Measurements from ENCODE around the gene CLUH. TPM values are rescaled to one million over a fixed set of nuclear protein-coding genes. Genes with fewer than 3 reads are reported as not detected.
A peak's percentile ranks its signal among the peaks of the same experiment; 100 is the strongest.

CLUH gene
- total RNA-seq, 1 donor from 2014 or later, result 36.0 TPM

- peak; percentile 74 for DNase-seq (ENCODE audit: low spot score)
- H3K4me3 Mint-ChIP-seq (ENCODE audit: unreplicated experiment), result no peak overlapping the region
- TF ChIP-seq CTCF (IDR thresholded peaks at IDR 0.05), result no peak
- H3K9me3 Mint-ChIP-seq (ENCODE audit: low read depth), result no peaks in the 10 kb centered on the region
- peaks cover 1% of the 10 kb centered on the region for H3K36me3 Mint-ChIP-seq (ENCODE audit: low read depth)
- peaks cover 30% of the 10 kb centered on the region for H3K4me1 Mint-ChIP-seq (ENCODE audit: low read depth)
- no peak overlapping the region for H3K27ac Mint-ChIP-seq (ENCODE audit: unreplicated experiment)
- no peaks in the 10 kb centered on the region for H3K27me3 Mint-ChIP-seq (ENCODE audit: low read depth)
These were observed 6.3 kb downstream of the CLUH start for GRCh38 chr17:2705263-2705662.

- TF ChIP-seq CTCF (IDR thresholded peaks at IDR 0.05), result no peak
- peak; percentile 36 for DNase-seq (ENCODE audit: low spot score)
These were observed 6.7 kb downstream of the CLUH start for GRCh38 chr17:2704890-2705248.

GRCh38 chr17:2704031-2704889, 7.3 kb downstream of the CLUH start:
- H3K27me3 Mint-ChIP-seq (ENCODE audit: low read depth), result no peaks in the 10 kb centered on the region

More at GRCh38 chr17:2704890-2705248, 6.7 kb downstream of the CLUH start:
- peaks cover 26% of the 10 kb centered on the region for H3K4me1 Mint-ChIP-seq (ENCODE audit: low read depth)
- H3K36me3 Mint-ChIP-seq (ENCODE audit: low read depth), result peaks cover 1% of the 10 kb centered on the region
- no peaks in the 10 kb centered on the region for H3K27me3 Mint-ChIP-seq (ENCODE audit: low read depth)
- H3K4me3 Mint-ChIP-seq (ENCODE audit: unreplicated experiment), result no peak overlapping the region
- no peaks in the 10 kb centered on the region for H3K9me3 Mint-ChIP-seq (ENCODE audit: low read depth)
- H3K27ac Mint-ChIP-seq (ENCODE audit: unreplicated experiment), result no peak overlapping the region

GRCh38 chr17:2703606-2704005, 8.0 kb downstream of the CLUH start:
- Mint-ChIP-seq H3K27me3 (ENCODE audit: low read depth) (no peaks in the 10 kb centered on the region), H3K9me3 (ENCODE audit: low read depth) (no peaks in the 10 kb centered on the region), H3K4me3 (ENCODE audit: unreplicated experiment) (no peak overlapping the region)

More at GRCh38 chr17:2704031-2704889, 7.3 kb downstream of the CLUH start:
- no peak overlapping the region for H3K4me3 Mint-ChIP-seq (ENCODE audit: unreplicated experiment)
- peaks cover 20% of the 10 kb centered on the region for H3K4me1 Mint-ChIP-seq (ENCODE audit: low read depth)
- TF ChIP-seq CTCF (IDR thresholded peaks at IDR 0.05), result no peak
- peaks cover 1% of the 10 kb centered on the region for H3K36me3 Mint-ChIP-seq (ENCODE audit: low read depth)
- no peak overlapping the region for H3K27ac Mint-ChIP-seq (ENCODE audit: unreplicated experiment)
- peak; percentile 94 for DNase-seq (ENCODE audit: low spot score)
- H3K9me3 Mint-ChIP-seq (ENCODE audit: low read depth), result no peaks in the 10 kb centered on the region

GRCh38 chr17:2703181-2703580, 8.4 kb downstream of the CLUH start:
- H3K4me3 Mint-ChIP-seq (ENCODE audit: unreplicated experiment), result no peak overlapping the region
- TF ChIP-seq CTCF (IDR thresholded peaks at IDR 0.05), result no peak
- H3K27ac Mint-ChIP-seq (ENCODE audit: unreplicated experiment), result no peak overlapping the region
- H3K9me3 Mint-ChIP-seq (ENCODE audit: low read depth), result no peaks in the 10 kb centered on the region
- H3K4me1 Mint-ChIP-seq (ENCODE audit: low read depth), result peaks cover 9% of the 10 kb centered on the region
- H3K27me3 Mint-ChIP-seq (ENCODE audit: low read depth), result no peaks in the 10 kb centered on the region
- peaks cover 1% of the 10 kb centered on the region for H3K36me3 Mint-ChIP-seq (ENCODE audit: low read depth)
- peak; percentile 87 for DNase-seq (ENCODE audit: low spot score)

More at GRCh38 chr17:2703606-2704005, 8.0 kb downstream of the CLUH start:
- no peak overlapping the region for H3K27ac Mint-ChIP-seq (ENCODE audit: unreplicated experiment)
- peaks cover 1% of the 10 kb centered on the region for H3K36me3 Mint-ChIP-seq (ENCODE audit: low read depth)
- TF ChIP-seq CTCF (IDR thresholded peaks at IDR 0.05), result no peak
- DNase-seq (ENCODE audit: low spot score), result peak; percentile 85
- H3K4me1 Mint-ChIP-seq (ENCODE audit: low read depth), result peaks cover 13% of the 10 kb centered on the region

Measured in chondrocyte (in vitro differentiated cells).